Stomach (tissue), 4 donors: ENCODE data around the gene DLG2.

Source experiments
- CTCF ChIP-seq, 7 experiments: fragments of 450-650 bp in 4 of 7; fragments of 200-600 bp in 3 of 7; sonication (generic) in 3 of 7; IDR thresholded peaks; one replicate each; pipeline ENCODE4 v1.5.1; 2016 to 2019; ENCODE audit warnings: antibody characterized with exemption in 7 of 7, control low read depth in 2 of 7, mild to moderate bottlenecking in 1 of 7
- POLR2A ChIP-seq, 4 donors: fragments of 450-650 bp; IDR thresholded peaks; one replicate each; pipeline ENCODE4 v1.6.1; 2016; ENCODE audit warnings: antibody characterized with exemption in 4 of 4, control low read depth in 2 of 4, mild to moderate bottlenecking in 1 of 4, moderate library complexity in 1 of 4
- POLR2AphosphoS5 ChIP-seq, 3 donors: sonication (generic); formaldehyde crosslinking; IDR thresholded peaks; one replicate each; pipeline ENCODE4 v1.6.1; 2016; ENCODE audit warnings: antibody characterized with exemption in 3 of 3

GRCh38 chr11:85531191-85531897, 95.8 kb downstream of the DLG2 start:
- TF ChIP-seq POLR2A (IDR thresholded peaks at IDR 0.05) (no peak), CTCF (IDR thresholded peaks at IDR 0.05) (no peak), POLR2AphosphoS5 (IDR thresholded peaks at IDR 0.05) (no peak)
